Nephron progenitor cell (in vitro differentiated cells): Measurements from ENCODE around the gene JMJD8.

ENCODE experiments used
- DNase-seq: peaks from one replicate; pipeline ENCODE4 v3.0.0; 2021
- H3K27ac Mint-ChIP-seq: 2 replicates; pipeline ENCODE4 v1.8.0; 2021; ENCODE audit warnings: mild to moderate bottlenecking, moderate library complexity, mixed read lengths
- H3K27me3 Mint-ChIP-seq: 2 replicates; pipeline ENCODE4 v1.8.0; 2021; ENCODE audit warnings: mild to moderate bottlenecking, low read depth, mixed read lengths; ENCODE audit not compliant: poor library complexity
- H3K36me3 Mint-ChIP-seq: 2 replicates; pipeline ENCODE4 v1.8.0; 2021; ENCODE audit warnings: low read depth, mixed read lengths
- H3K4me1 Mint-ChIP-seq: 2 replicates; pipeline ENCODE4 v1.8.0; 2021; ENCODE audit warnings: mixed read lengths
- H3K4me3 Mint-ChIP-seq: 2 replicates; pipeline ENCODE4 v1.8.0; 2021; ENCODE audit warnings: mild to moderate bottlenecking, moderate library complexity, mixed read lengths
- H3K9me3 Mint-ChIP-seq: 2 replicates; pipeline ENCODE4 v1.8.0; 2021; ENCODE audit warnings: mild to moderate bottlenecking, moderate library complexity, mixed read lengths
- TF ChIP-seq, protein P1 (sequence below): fragments of 200-600 bp; sonication (generic); IDR thresholded peaks from 2 replicates; pipeline ENCODE4 v1.5.0; 2021; ENCODE audit warnings: antibody characterized with exemption

JMJD8 gene

DNA sequence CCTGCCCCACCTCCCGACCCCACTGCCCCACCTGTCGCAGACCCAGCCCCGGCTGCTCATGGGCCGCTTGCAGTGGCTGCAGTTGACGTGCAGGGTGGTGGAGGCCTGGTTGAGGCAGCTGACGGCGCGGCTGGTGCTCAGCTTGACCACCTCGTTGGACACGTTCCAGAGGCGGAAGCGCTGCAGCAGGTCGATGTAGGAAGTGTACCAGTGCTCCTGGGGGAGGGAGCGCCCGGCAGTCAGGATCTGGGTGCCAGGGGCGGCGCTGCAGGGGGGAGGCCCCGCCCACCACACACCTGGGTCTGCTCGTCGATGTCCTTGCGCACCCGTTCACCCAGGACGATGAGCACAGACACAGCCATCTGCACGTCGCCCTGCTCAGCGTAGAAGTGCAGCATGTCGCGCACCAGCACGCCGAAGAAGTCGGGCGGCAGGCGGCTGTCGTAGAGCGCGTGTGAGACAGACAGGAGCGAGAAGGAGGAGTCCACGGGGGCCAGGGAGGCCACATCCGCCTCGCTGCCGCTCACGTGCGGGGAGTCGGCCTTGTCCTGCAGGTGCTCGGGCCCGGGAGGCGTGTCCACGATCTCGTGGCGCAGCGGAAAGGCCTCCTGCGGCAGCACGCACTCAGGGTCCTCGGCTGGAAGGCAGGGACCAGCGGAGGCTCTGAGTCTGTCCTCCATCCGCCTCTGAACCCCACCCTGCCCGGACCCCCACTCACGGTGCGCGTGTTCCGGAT, 995 bp upstream of the JMJD8 start:
- H3K36me3 Mint-ChIP-seq, result peaks cover 19% of the 10 kb centered on the region
- H3K27me3 Mint-ChIP-seq, result no peaks in the 10 kb centered on the region
- no peaks in the 10 kb centered on the region for H3K9me3 Mint-ChIP-seq
- H3K4me3 Mint-ChIP-seq, result no peak overlapping the region
- peaks cover 48% of the 10 kb centered on the region for H3K4me1 Mint-ChIP-seq
- no peak for DNase-seq
- no peak overlapping the region for H3K27ac Mint-ChIP-seq
- TF ChIP-seq, protein P1, sequence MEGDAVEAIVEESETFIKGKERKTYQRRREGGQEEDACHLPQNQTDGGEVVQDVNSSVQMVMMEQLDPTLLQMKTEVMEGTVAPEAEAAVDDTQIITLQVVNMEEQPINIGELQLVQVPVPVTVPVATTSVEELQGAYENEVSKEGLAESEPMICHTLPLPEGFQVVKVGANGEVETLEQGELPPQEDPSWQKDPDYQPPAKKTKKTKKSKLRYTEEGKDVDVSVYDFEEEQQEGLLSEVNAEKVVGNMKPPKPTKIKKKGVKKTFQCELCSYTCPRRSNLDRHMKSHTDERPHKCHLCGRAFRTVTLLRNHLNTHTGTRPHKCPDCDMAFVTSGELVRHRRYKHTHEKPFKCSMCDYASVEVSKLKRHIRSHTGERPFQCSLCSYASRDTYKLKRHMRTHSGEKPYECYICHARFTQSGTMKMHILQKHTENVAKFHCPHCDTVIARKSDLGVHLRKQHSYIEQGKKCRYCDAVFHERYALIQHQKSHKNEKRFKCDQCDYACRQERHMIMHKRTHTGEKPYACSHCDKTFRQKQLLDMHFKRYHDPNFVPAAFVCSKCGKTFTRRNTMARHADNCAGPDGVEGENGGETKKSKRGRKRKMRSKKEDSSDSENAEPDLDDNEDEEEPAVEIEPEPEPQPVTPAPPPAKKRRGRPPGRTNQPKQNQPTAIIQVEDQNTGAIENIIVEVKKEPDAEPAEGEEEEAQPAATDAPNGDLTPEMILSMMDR, result no peak

DNA sequence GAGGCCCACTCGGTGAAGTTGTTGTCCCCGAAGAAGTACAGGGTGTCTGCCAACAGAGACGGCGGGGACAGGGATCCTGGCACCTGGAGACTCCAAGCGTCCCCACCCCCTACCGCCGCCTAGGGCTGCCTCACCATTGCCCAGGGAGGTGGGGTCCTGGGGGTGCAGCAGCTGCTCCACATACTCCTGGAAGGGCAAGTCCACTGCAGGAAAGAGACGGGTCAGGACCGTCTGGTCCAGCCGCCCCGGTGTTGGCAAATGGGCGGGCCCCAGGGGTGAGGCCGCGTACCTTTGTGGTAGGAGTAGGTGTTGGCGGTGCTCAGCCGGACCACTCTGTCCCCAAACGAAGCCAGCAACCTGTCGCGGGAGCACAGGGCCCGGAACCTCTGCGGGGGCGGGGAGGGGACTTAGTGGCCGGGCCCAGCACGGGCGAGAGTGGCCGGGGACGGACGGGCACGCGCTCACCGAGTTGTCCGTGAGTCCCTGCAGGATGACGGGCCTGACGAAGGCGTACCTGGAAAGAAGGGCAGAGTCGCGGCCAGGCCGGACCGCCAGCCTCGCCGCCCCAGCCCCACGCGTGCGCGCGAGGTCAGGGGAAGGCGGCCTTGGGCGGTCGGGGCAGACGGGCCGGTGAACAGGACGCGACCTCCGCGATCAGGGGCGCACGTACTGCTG, 601 bp downstream of the JMJD8 start:
- DNase-seq, result no peak
- peaks cover 3% of the 10 kb centered on the region for H3K27me3 Mint-ChIP-seq
- peaks cover 19% of the 10 kb centered on the region for H3K36me3 Mint-ChIP-seq
- H3K9me3 Mint-ChIP-seq, result no peaks in the 10 kb centered on the region
- peaks cover 41% of the 10 kb centered on the region for H3K4me1 Mint-ChIP-seq
- TF ChIP-seq, protein P1, result no peak
- H3K4me3 Mint-ChIP-seq, result peak overlapping the region; percentile 78
- no peak overlapping the region for H3K27ac Mint-ChIP-seq

DNA sequence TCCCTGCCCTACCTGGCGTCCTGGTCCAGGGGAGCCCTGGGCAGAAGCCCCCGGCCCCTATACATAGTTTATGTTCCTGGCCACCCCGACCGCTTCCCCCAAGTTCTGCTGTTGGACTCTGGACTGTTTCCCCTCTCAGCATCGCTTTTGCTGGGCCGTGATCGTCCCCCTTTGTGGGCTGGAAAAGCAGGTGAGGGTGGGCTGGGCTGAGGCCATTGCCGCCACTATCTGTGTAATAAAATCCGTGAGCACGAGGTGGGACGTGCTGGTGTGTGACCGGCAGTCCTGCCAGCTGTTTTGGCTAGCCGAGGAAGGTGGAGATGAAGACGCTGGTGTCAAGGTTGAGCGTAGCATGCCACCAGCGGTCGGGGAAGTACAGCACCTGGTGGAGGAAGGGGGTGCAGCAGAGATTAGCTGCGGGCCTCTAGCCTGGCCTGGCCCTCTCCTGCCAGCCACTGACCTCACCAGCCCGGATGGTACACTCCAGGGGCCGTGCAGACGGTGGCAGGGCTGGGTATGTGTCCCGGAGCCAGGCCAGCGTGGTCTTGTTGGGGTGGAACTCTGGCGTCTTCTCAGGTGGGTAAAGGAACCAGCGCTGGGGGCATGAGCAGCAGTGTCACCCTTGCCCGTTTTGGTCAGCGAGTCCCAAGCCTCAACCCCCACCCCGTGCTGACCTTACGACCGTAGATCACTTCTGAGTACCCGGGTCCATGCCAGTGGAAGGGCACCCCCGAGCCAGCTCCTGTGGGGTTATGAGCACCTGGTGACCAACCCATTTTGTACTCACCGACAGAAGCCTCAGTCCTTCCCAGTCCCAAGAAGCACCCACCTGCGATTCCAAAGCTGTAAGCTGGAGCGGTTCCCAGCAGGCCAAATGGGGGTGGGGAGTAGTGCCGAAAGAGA, 1.4 kb downstream of the JMJD8 start:
- Mint-ChIP-seq H3K27me3 (peaks cover 3% of the 10 kb centered on the region), H3K4me1 (peaks cover 41% of the 10 kb centered on the region), H3K4me3 (peak overlapping the region; percentile 78), H3K9me3 (no peaks in the 10 kb centered on the region), H3K27ac (no peak overlapping the region), H3K36me3 (peaks cover 19% of the 10 kb centered on the region)
- TF ChIP-seq, protein P1, result no peak
- no peak for DNase-seq

DNA sequence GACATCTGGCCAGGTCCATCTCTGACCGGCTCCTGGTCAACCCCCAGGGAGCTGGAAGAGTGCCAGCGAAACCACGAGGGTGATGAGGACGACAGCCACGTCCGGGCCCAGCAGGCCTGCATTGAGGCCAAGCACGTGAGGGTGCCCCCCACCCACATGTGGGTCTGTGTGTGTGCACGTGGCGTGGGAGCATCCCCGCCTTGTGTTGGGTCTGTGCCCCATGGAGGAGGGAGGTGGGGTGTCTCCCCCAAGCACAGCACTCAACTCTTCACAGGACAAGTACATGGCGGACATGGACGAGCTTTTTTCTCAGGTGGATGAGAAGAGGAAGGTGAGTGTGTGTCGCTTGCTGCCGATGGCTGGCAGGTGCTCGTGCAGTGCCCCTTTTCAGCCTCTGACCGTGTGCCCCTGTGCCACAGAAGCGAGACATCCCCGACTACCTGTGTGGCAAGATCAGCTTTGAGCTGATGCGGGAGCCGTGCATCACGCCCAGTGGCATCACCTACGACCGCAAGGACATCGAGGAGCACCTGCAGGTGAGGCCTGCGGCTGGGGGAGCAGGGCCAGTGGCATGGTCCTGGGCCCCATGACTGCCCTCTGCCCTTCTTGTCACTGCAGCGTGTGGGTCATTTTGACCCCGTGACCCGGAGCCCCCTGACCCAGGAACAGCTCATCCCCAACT, 2.2 kb downstream of the JMJD8 start:
- H3K36me3 Mint-ChIP-seq, result peaks cover 19% of the 10 kb centered on the region
- H3K27me3 Mint-ChIP-seq, result peaks cover 4% of the 10 kb centered on the region
- H3K27ac Mint-ChIP-seq, result no peak overlapping the region
- TF ChIP-seq, protein P1, result no peak
- no peaks in the 10 kb centered on the region for H3K9me3 Mint-ChIP-seq
- H3K4me1 Mint-ChIP-seq, result peaks cover 41% of the 10 kb centered on the region
- peak overlapping the region; percentile 78 for H3K4me3 Mint-ChIP-seq
- no peak for DNase-seq

DNA sequence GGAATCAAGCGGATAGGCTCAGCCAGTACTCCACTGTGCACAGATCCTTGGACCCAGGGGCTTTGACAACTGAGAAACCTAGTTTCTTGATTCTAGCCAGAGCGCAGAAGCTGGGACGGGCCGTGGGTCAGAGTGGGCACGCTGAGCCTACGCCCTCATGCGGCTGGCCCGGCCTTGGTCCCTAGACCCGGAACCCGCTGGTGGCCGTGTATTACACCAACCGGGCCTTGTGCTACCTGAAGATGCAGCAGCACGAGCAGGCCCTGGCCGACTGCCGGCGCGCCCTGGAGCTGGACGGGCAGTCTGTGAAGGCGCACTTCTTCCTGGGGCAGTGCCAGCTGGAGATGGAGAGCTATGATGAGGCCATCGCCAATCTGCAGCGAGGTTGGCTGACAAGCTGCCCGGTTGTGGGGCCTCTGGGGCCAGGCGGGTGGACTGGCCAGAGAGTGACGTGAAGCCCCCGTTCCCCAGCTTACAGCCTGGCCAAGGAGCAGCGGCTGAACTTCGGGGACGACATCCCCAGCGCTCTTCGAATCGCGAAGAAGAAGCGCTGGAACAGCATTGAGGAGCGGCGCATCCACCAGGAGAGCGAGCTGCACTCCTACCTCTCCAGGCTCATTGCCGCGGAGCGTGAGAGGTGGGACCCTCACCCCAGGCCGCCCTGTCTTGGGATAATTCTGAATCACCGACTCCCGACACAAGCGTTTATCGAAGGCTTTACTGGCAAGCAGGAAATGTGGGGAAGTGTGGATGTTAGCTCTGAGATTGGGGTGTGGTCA, 3.0 kb downstream of the JMJD8 start:
- no peak for DNase-seq
- Mint-ChIP-seq H3K4me1 (peaks cover 41% of the 10 kb centered on the region), H3K4me3 (peak overlapping the region; percentile 78), H3K36me3 (peaks cover 15% of the 10 kb centered on the region), H3K9me3 (no peaks in the 10 kb centered on the region), H3K27ac (no peak overlapping the region), H3K27me3 (peaks cover 10% of the 10 kb centered on the region)
- TF ChIP-seq, protein P1, result no peak
